T-cell (primary cell): Measurements from ENCODE around the gene SLC19A2. TPM values are rescaled to one million over a fixed set of nuclear protein-coding genes. Genes with fewer than 3 reads are reported as not detected.

Source experiments
- ATAC-seq, 4 experiments: fragments of 200-7000 bp in 3 of 4; fragments of 150-1000 bp in 1 of 4; cut with Tn5 transposase; replicated peaks in 1 of 4; 1 replicate in 3 of 4; 2 replicates in 1 of 4; pipeline ENCODE4 v1.10.0; 2021; ENCODE audit warnings: moderate library complexity in 3 of 4, mild to moderate bottlenecking in 2 of 4, moderate number of reproducible peaks in 1 of 4
- CTCF ChIA-PET, 2 donors: fragments of 300-600 bp; sonication (Branson Sonifier 250); formaldehyde crosslinking; loops; one replicate each; lab custom pipeline; 2022; ENCODE audit warnings: antibody characterized with exemption in 2 of 2; lab: Charles Lee
- POLR2A ChIA-PET, 2 donors: fragments of 300-600 bp; sonication (Branson Sonifier 250); formaldehyde crosslinking; loops; one replicate each; lab custom pipeline; 2022; ENCODE audit warnings: antibody characterized with exemption in 2 of 2; lab: Charles Lee
- DNase-seq, 35 experiments: peaks; one replicate each; pipeline versions ENCODE4 v3.0.0 to v3.0.0-alpha.2; 2013 to 2023
- H3K27ac ChIP-seq: one replicate; pipeline ENCODE4 v1.5.1; 2013; ENCODE audit warnings: low read length
- H3K27me3 ChIP-seq, 2 experiments: replicated peaks in 1 of 2; 1 replicate in 1 of 2; 2 replicates in 1 of 2; pipeline versions ENCODE4 v1.6.1 to v1.7.0; 2013; ENCODE audit warnings: low read length in 1 of 2, mixed read lengths in 1 of 2; ENCODE audit not compliant: control insufficient read depth in 2 of 2, insufficient read depth in 2 of 2; ENCODE audit errors: extremely low read depth in 1 of 2
- H3K36me3 ChIP-seq, 2 donors: 1 replicate in 1 of 2; 2 replicates in 1 of 2; pipeline versions ENCODE4 v1.6.1 to v1.7.0; 2013; ENCODE audit warnings: low read length in 1 of 2; ENCODE audit not compliant: control insufficient read depth in 2 of 2, insufficient read depth in 1 of 2; ENCODE audit errors: extremely low read depth in 1 of 2
- H3K4me1 ChIP-seq, 2 experiments: 1 replicate in 1 of 2; 2 replicates in 1 of 2; pipeline versions ENCODE4 v1.6.1 to v1.7.0; 2013; ENCODE audit warnings: low read length in 2 of 2, mixed read lengths in 1 of 2; ENCODE audit not compliant: insufficient read depth in 2 of 2, control insufficient read depth in 1 of 2; ENCODE audit errors: extremely low read depth in 1 of 2
- H3K4me3 ChIP-seq, 2 donors: 1 replicate in 1 of 2; 2 replicates in 1 of 2; pipeline versions ENCODE4 v1.5.1 to v1.7.0; 2013; ENCODE audit warnings: mild to moderate bottlenecking in 2 of 2, low read length in 1 of 2, moderate library complexity in 1 of 2; ENCODE audit not compliant: control insufficient read depth in 1 of 2; ENCODE audit errors: extremely low read depth in 1 of 2
- H3K9me3 ChIP-seq: 2 replicates; pipeline ENCODE4 v1.7.0; 2013
- H3K27ac Mint-ChIP-seq, 2 donors: one replicate each; pipeline ENCODE4 v1.8.0; 2020 to 2021; ENCODE audit warnings: mild to moderate bottlenecking in 2 of 2, mixed read lengths in 2 of 2
- H3K27me3 Mint-ChIP-seq, 2 donors: one replicate each; pipeline ENCODE4 v1.8.0; 2021 to 2022; ENCODE audit warnings: mixed read lengths in 2 of 2
- H3K36me3 Mint-ChIP-seq: one replicate; pipeline ENCODE4 v1.8.0; 2021; ENCODE audit warnings: mixed read lengths
- H3K4me1 Mint-ChIP-seq, 3 donors: one replicate each; pipeline ENCODE4 v1.8.0; 2020 to 2022; ENCODE audit warnings: mixed read lengths in 3 of 3, mild to moderate bottlenecking in 1 of 3
- H3K4me3 Mint-ChIP-seq, 3 donors: one replicate each; pipeline ENCODE4 v1.8.0; 2020 to 2022; ENCODE audit warnings: mild to moderate bottlenecking in 3 of 3, mixed read lengths in 3 of 3, moderate library complexity in 3 of 3
- H3K9me3 Mint-ChIP-seq, 3 donors: one replicate each; pipeline ENCODE4 v1.8.0; 2020 to 2022; ENCODE audit warnings: mixed read lengths in 3 of 3
- WGBS: methylation state at CpG from one replicate; pipeline ENCODE4 v1.1.5; 2013; ENCODE audit warnings: missing lambda C conversion rate; ENCODE audit not compliant: insufficient coverage; 5-methylcytosine and 5-hydroxymethylcytosine counted together
- total RNA-seq, 35 experiments: library from RNA in 6 of 35; stranded (reverse) in 6 of 35; fragments of 120-200 nt in 1 of 35; gene quantifications; one replicate each; pipeline versions ENCODE4 v1.2.1 to v1.2.4 and lab custom pipeline; 2013 to 2026

SLC19A2 gene
- total RNA-seq, 5 donors from 2014 or later (not counting 1 experiment from before 2014, with no cell fraction given): 2.7 to 4.7 (median 3.8) TPM

DNA sequence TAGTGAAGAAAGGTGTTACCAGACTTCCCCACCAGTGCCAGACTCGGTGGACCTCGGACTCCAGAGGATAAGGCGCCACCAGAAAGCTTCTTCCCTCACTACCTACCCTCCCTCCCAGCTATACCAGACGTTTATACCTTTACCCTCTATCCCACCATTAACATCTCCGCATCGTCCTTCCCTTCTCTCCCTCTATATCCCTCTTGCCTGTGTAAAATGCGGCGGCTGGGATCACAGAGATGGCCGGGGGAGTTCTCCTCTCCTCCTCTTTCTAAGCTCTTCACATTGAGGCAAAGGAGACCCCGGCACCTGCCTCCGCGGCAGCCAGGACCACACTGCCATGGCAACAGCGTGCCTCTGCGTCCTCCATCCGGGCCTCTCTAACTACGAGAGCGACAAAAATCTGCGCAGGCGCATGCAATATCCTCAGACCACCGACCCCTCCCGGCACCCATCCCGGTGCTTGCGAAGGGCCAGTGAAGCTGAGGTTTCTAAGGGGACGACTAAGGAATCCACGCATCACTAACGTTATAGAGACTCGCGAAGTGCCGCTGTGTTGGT, 58.6 kb downstream of the SLC19A2 start, which contains the start of gene CCDC181:
Gene CCDC181, minus strand, starts transcription at position 394 of the 561 bp plus-strand sequence. CDS start 2,547 bp downstream, outside the sequence.
- Mint-ChIP-seq H3K36me3 (no peaks in the 10 kb centered on the region), H3K27me3 (peaks cover 64 to 82% of the 10 kb centered on the region in 2 donors), H3K27ac (no peak within 1 kb of the TSS), H3K4me1 (peaks cover 6 to 12% (median 9%) of the 10 kb centered on the region in 3 donors), H3K9me3 (peaks cover 0 to 5% (median 3%) of the 10 kb centered on the region in 3 donors), H3K4me3 (peak within 1 kb of the TSS; percentile 78 to 82 (median 80))
- Histone ChIP-seq H3K4me1 (peaks cover 2 to 6% of the 10 kb centered on the region in 2 experiments), H3K9me3 (no peaks in the 10 kb centered on the region), H3K36me3 (no peaks in the 10 kb centered on the region), H3K27ac (no peak within 1 kb of the TSS), H3K4me3 (peak within 1 kb of the TSS; percentile 41 to 63), H3K27me3 (peaks cover 2 to 10% of the 10 kb centered on the region in 2 experiments)
- ATAC-seq (peak; percentile 55 to 98 (median 89)), DNase-seq (peak; percentile 10 to 70 (median 41))
- POLR2A ChIA-PET: interaction anchor here (0.6 to 0.7 kb wide), 2 partner anchors 284 to 1086 kb away, joined by 3 read pairs; no protein-coding TSS in a partner anchor
- CTCF ChIA-PET: interaction anchor here (0.6 to 1.4 kb wide), 5 partner anchors 9 to 1416 kb away, joined by 3 to 4 read pairs (median 3); no protein-coding TSS in a partner anchor
- WGBS: 0% methylated on average over 14 of the region's 29 CpGs

DNA sequence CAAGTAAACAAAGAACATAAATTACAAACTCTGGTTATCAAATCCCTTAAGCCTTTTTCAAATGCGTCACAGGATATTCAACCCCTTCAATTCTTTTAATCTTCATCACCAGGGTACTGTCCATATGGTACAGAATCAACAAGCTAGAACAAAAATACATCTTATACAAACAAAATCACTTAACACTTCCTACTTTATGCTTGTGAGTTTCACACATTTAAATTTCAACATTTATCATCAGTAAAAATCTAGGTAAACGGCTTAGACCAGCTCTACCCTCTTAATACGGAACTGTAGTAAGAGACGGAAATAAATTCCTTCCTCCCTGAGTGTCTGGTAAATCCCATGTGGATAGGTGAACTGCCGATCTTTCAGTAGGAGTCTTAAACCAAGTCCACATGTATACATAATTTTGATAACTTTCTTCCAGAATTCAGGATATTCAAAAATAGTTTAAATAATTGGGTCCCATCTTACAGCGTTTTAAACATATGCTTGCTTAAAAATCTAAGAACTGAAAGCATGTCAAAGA, 59.5 kb downstream of the SLC19A2 start:
- POLR2A ChIA-PET: interaction anchor here in 1 of 2 donors (0.7 kb wide), 1 partner anchor 285 kb away, joined by 3 read pairs; no protein-coding TSS in a partner anchor
- no peaks in the 10 kb centered on the region for H3K36me3 ChIP-seq
- peaks cover 2 to 10% of the 10 kb centered on the region in 2 experiments for H3K27me3 ChIP-seq
- no peaks in the 10 kb centered on the region for H3K9me3 Mint-ChIP-seq
- H3K36me3 Mint-ChIP-seq: no peaks in the 10 kb centered on the region
- ATAC-seq: no peak
- CTCF ChIA-PET: interaction anchor here in 1 of 2 donors (0.9 to 1.4 kb wide), 2 partner anchors 8 to 823 kb away, joined by 3 to 4 read pairs; no protein-coding TSS in a partner anchor
- peaks cover 2 to 6% of the 10 kb centered on the region in 2 experiments for H3K4me1 ChIP-seq
- no peaks in the 10 kb centered on the region for H3K9me3 ChIP-seq
- no peak overlapping the region for H3K27ac ChIP-seq
- peaks cover 72 to 79% of the 10 kb centered on the region in 2 donors for H3K27me3 Mint-ChIP-seq
- DNase-seq: no peak
- no peak overlapping the region for H3K4me3 ChIP-seq
- H3K27ac Mint-ChIP-seq: no peak overlapping the region
- WGBS: 100% methylated on average over 1 of the region's 6 CpGs
- H3K4me1 Mint-ChIP-seq: peaks cover 6 to 12% (median 9%) of the 10 kb centered on the region in 3 donors
- H3K4me3 Mint-ChIP-seq: no peak overlapping the region

- ChIA-PET POLR2A (no interaction called here), CTCF (no interaction called here)
- H3K27ac ChIP-seq: no peak overlapping the region
Measured at GRCh38 chr1:169421309-169421708, 64.4 kb downstream of the SLC19A2 start.

DNA sequence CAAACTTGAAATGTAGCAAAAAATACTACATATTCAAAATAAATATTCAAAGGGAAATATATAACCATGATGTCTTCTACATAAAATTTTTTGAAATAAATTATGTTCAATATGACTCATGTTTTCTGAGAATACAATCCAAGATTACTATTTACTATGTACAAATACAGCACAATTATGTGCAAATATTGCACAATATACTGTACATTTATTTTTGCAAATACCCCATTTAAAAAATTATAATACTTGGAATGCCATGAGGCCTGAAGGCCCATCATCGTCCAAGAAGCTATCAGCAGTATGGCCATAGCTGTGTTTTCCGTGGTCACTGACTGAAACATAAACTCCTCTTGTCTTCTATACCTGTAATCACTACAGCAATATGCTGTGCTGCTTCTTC, 70.8 kb downstream of the SLC19A2 start:
- CTCF ChIA-PET: no interaction called here
- ATAC-seq: no peak
- no peak for DNase-seq
- peaks cover 4% of the 10 kb centered on the region in 2 donors for H3K27me3 Mint-ChIP-seq
- POLR2A ChIA-PET: no interaction called here
- 94% methylated on average over 2 of the region's 2 CpGs for WGBS
- Histone ChIP-seq H3K4me1 (no peaks in the 10 kb centered on the region), H3K27me3 (peaks cover 0 to 3% of the 10 kb centered on the region in 2 experiments), H3K9me3 (no peaks in the 10 kb centered on the region), H3K4me3 (no peak overlapping the region), H3K36me3 (no peaks in the 10 kb centered on the region), H3K27ac (no peak overlapping the region)
- no peak overlapping the region for H3K4me3 Mint-ChIP-seq
- peaks cover 9 to 32% (median 11%) of the 10 kb centered on the region in 3 donors for H3K9me3 Mint-ChIP-seq
- no peaks in the 10 kb centered on the region for H3K4me1 Mint-ChIP-seq
- H3K36me3 Mint-ChIP-seq: no peaks in the 10 kb centered on the region
- no peak overlapping the region for H3K27ac Mint-ChIP-seq

More at GRCh38 chr1:169421309-169421708, 64.4 kb downstream of the SLC19A2 start:
- no peaks in the 10 kb centered on the region for H3K36me3 Mint-ChIP-seq
- H3K4me3 Mint-ChIP-seq: no peak overlapping the region
- H3K27me3 Mint-ChIP-seq: peaks cover 45 to 46% of the 10 kb centered on the region in 2 donors
- H3K4me1 Mint-ChIP-seq: no peaks in the 10 kb centered on the region
- no peaks in the 10 kb centered on the region for H3K9me3 Mint-ChIP-seq
- Histone ChIP-seq H3K4me3 (no peak overlapping the region), H3K36me3 (no peaks in the 10 kb centered on the region), H3K27me3 (peaks cover 2 to 3% of the 10 kb centered on the region in 2 experiments), H3K4me1 (no peaks in the 10 kb centered on the region), H3K9me3 (no peaks in the 10 kb centered on the region)
- H3K27ac Mint-ChIP-seq: no peak overlapping the region
- ATAC-seq: no peak
- WGBS: 94% methylated on average over 3 of the region's 5 CpGs
- DNase-seq: no peak

Other genes starting within 250 kb of the SLC19A2 start
- gene NME7, start 118.1 kb downstream of the SLC19A2 start, total RNA-seq: 10 to 100 TPM in 3 of 5 donors, 1 to 10 TPM in 2; 7.4 to 14.4 (median 11.5) TPM
- 10 to 100 TPM; 11.4 to 16.6 (median 15.6) TPM for gene BLZF1, start 117.7 kb downstream of the SLC19A2 start, total RNA-seq
- gene CCDC181, start 58.5 kb downstream of the SLC19A2 start, total RNA-seq: not detected
- gene F5, start 100.5 kb upstream of the SLC19A2 start, total RNA-seq: 1 to 10 TPM; 4.2 to 9.7 (median 8.5) TPM
- gene SELP, start 144.2 kb upstream of the SLC19A2 start, total RNA-seq: 1 to 10 TPM; 1.3 to 3.4 (median 1.9) TPM
- gene SELL, start 225.7 kb upstream of the SLC19A2 start, total RNA-seq: 100 to 1,000 TPM; 305 to 461 (median 336) TPM
- gene SELE, start 248.1 kb upstream of the SLC19A2 start, total RNA-seq: not detected